ENCODE results near the gene USP34.
A peak's percentile ranks its signal among the peaks of the same experiment; 100 is the strongest.

USP34 gene

DNA sequence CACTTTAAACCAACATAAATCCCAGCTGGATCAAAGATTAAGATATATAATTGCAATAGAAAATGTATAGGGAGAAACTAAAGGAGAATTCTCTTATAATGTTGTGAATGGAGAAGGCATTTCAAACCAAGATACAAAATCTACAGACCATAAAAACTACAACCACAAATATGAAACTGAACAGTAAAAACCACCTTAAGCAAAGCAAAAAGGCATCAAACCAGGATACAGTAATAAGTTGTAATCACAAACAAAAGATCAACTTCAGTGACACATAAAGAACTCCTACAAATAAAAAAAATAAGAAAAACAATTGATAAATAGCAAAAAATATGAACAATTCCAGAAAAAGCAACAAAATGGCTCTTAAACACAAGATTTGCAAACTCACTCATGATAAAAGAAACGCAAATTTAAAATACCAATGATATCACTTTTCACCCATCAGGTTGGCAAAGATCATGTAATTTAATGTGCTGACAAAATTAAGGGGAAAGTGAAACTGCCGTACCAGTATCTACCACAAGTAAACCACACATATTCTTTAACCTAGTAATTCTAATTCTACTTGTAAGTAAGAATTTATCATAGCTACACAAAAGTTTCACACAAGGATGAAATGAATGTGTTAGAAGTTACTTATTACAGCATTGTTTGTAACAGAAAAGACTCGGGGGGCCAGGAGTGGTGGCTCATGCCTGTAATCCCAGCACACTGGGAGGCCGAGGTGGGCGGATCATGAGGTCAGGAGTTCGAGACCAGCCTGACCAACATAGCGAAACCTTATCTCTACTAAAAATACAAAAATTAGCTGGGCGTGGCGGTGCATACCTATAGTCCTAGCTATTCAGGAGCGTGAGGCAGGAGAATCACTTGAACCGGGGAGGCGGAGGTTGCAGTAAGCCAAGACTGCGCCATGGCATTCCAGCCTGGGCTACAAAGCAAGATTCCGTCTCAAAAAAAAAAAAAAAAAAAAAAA is 101.9 kb downstream of the USP34 start:
- peak; percentile 25 for DNase-seq (ENCODE audit: low read depth)

- no peak for DNase-seq (ENCODE audit: low read depth)
These were observed 103.7 kb downstream of the USP34 start for GRCh38 chr2:61367177-61367576.

DNA sequence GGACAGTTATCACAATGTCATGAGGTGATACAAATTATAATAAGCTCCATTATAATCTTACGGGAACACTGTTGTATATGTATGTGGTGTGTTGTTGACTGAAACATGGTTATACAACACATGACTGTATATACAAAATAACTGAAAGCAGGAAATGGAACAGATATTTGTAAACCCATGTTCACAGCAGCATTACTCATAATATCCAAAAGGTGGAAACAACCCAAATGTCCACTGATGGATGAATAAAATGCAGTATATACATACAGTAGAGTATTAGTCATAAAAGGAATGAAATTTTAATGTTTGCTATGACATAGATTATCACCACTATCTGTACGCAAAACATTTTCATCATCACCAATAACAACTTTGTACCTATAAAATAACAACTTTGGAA is 107.3 kb downstream of the USP34 start:
- peak; percentile 50 for DNase-seq (ENCODE audit: low read depth)

GRCh38 chr2:61362873-61363272 is 108.0 kb downstream of the USP34 start:
- DNase-seq (ENCODE audit: low read depth) = no peak

DNA sequence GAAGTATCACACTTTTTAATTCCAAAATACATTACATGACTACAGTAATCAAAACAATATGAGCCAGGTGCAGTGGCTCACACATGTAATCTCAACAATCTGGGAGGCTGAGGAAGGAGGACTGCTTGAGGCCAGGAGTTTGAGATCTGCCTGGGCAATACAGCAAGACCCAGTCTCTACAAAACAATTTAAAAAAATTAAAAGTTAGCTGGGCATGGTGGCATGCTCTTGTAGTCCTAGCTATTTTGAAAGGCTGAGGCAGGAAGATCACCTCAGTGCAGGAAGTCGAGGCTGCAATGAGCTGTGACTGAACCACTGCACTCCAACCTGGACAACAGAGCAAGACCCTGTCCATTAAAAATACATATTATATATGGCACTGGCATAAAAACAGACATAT is 109.8 kb downstream of the USP34 start:
- DNase-seq (ENCODE audit: low read depth) = no peak

DNA sequence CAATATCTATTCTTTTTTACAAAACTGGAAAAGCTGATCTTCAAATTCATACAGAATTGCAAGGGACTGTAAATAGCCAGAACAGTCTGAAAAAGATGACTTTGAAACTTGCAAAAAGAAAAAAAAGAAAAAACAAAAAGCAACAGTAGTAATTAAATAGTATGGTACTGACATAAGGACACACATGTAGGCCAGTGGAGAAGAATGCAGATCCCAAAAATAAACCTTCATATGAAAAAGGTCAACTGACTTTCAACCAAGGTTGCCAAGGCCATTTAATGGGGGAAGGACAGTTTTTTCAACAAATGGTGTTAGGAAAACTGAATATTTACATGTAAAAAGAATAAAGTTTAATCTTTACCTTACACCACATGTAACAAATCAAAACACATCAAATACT is 111.8 kb downstream of the USP34 start:
- no peak for DNase-seq (ENCODE audit: low read depth)

DNA sequence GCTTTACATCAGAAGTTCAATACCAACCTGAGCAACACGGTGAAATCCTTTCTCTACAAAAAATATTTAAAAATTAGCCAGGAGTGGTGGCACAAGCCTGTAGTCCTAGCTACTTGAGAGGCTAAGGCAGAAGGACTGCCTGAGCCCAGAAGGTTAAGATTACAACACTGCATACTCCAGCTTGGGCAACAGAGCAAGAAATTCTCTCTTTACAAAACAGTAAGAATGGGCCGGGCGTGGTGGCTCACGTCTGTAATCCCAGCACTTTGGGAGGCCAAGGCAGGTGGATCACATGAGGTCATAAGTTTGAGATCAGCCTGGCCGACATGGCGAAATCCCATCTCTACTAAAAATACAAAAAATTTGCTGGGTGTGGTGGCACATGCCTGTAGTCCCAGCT is 113.2 kb downstream of the USP34 start:
- DNase-seq (ENCODE audit: low read depth) = peak; percentile 73

GRCh38 chr2:61356958-61357350 is 113.9 kb downstream of the USP34 start:
- DNase-seq (ENCODE audit: low read depth) = peak; percentile 77

DNA sequence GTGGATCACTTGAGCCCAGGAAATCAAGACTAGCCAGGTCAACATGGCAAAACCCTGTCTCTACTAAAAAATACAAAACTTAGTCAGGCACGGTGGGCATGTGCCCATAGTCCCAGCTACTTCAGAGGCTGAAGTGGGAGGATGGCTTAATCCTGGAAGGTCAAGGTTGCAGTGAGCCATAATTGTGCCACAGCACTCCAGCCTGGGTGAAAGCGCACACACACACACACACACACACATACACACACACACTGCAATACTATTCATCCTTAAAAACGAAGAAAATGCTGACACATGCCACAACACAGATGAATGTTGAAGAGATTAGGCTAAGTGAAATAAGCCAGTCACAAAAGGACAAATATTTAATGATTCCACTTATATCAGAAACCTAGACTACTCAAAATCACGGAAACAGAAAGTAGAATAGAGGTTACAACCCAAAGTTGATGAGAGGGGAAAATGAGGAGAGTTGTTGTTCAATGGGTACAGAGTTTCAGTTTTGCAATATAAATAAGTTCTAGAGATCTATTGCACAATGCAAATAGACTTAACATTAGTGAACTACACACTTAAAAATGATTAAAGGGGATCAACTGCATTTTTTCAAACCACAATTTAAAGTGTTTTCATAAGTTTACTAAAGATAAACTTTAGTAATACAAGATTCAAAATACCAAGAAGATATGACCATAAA is 114.5 kb downstream of the USP34 start:
- peak; percentile 77 for DNase-seq (ENCODE audit: low read depth)

DNA sequence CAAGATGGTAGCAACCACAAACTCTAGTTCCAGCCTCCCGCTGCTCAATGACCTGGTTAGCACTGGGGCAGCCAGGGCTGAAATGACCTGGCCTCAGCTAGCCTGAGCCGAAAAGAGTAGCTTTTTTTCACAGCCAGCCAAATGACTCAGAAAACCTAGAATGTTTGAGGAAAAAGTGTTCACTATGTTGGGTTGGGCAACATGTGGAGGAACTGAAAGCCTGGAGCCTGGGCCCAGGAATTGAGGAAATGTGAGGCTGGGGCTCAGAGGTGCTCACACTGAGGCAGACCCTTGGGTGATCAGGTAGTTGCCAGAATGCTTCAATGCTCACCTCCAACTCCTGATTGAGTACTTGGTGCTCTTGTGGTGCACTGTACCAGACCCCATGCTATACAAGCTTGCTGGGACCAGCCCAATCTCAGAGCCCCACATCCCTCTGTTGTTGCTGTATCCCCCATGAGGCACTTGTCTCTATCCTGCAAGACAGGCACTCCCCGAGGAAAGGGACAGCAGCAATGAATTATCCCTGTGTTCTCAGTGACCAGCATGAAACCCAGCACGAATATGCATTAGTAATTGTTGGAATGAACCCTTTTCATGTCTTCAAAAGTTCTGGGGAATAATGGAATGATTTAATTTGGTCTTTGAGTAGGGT is 116.2 kb downstream of the USP34 start:
- DNase-seq (ENCODE audit: low read depth) = peak; percentile 78

DNA sequence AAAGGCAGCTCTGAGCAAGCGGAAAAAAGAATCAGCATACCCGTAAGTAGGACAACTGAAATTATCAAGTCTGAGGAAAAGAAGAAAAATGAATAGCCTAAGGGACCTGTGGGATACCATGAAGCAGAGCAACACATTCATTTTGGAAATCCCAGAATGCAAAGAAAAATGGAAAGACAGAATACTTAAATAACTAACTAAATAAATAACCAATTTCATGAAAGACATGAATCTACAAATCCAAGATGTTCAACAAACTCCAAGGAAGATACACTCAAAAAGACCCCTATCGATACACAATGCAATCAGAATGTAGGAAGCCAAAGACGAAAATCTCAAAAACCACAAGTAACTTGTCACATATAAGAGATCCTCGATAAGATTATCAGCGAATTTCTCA is 117.0 kb downstream of the USP34 start:
- no peak for DNase-seq (ENCODE audit: low read depth)

DNA sequence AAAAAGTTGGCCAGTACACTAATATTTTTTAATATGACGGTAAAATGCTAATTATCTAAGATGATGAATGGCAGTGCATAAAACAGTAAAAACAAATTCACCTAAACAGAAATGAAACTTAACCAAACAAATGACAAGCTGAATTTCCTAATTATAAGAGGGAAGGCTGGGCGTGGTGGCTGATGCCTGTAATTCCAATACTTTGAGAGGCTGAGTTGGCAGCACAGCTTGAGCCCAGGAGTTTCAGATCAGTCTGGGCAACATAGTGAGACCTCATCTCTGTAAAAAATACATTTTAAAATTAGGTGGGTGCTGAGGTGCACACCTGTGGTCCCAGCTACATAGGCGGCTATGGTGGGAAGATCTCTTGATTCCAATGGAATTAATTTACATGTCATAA is 120.1 kb downstream of the USP34 start:
- DNase-seq (ENCODE audit: low read depth) = no peak

- DNase-seq (ENCODE audit: low read depth) = no peak
These were observed 127.7 kb downstream of the USP34 start for GRCh38 chr2:61343141-61343540.

DNA sequence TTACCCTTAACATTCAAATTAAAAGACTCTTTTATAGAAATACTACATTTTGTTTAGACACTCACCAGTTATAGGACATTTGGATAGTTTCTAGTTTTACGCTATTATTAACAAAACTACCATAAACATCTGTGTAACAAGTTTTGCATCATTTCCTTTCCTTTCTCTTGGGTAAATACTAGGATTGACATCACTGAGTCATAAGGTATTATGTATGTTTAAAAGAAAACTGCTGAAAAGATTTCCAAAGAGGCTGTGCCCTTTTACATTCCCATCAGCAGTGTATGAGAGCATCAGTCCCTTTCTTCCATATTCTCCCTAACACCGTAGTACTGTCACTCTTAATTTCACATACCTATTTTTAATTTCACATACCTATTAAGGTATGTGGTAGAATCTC is 130.6 kb downstream of the USP34 start:
- DNase-seq (ENCODE audit: low read depth) = peak; percentile 87

DNA sequence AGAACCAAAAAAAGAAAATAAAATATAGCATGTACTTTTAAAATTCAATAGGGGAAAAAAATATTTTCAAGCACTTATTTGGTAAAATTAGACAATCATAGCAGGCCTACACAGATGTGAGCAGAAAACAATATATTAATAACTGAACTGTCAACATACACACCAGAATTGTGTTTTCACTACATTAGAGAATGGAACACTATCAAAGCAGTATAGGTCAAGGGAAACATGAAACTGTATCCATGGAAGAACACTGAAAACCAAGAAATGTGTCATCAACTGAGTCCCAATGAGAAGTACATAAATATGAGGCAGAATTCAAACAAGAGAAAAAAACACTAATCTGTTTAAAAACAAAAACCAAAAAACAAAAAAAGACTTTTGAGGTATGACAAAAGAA is 132.4 kb downstream of the USP34 start:
- peak; percentile 16 for DNase-seq (ENCODE audit: low read depth)

- DNase-seq (ENCODE audit: low read depth) = peak; percentile 41
These were observed 135.7 kb downstream of the USP34 start for GRCh38 chr2:61335187-61335586.

DNA sequence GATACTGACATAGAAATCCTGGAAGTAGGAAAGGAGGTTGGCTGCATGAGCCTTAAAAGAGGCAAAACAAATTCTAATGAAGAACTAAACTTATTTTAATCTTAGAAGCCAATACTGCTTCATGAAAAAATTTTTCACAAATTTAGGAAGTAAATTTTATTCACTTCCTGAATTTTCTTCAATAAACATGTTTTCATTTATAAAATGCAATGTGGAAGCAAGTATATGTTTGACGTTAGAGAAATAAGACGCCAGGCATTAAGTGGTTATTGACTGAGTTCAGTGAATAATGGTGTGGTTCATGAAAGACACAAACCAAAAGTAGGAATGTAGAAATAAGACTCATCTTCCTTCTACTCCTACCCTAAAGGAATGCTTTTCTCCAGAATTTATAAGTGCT is 136.4 kb downstream of the USP34 start:
- no peak for DNase-seq (ENCODE audit: low read depth)

- peak; percentile 7 for DNase-seq (ENCODE audit: low read depth)
These were observed 142.1 kb downstream of the USP34 start for GRCh38 chr2:61328707-61329251.

GRCh38 chr2:61327173-61327572 is 143.7 kb downstream of the USP34 start:
- no peak for DNase-seq (ENCODE audit: low read depth)

- DNase-seq (ENCODE audit: low read depth) = no peak
These were observed 144.5 kb downstream of the USP34 start for GRCh38 chr2:61326423-61326822.

DNA sequence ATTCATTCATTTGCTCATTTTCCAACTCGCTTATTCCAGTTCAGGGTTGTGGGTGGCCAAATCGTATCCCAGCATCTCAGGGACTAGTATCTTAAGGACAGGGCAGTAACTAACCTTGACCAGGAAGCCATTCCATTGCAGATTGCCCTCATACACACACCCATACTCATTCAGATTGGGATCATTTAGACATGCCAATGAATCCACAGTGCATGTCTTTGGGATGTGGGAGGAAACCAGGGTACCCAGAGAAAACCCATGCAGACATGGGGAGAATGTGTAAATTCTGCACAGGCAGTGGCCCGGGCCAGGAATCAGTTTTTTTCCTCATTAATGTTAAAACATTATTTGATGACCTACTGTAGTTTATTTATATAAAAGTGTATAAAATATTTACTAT is 150.7 kb downstream of the USP34 start:
- no peak for DNase-seq (ENCODE audit: low read depth)

DNA sequence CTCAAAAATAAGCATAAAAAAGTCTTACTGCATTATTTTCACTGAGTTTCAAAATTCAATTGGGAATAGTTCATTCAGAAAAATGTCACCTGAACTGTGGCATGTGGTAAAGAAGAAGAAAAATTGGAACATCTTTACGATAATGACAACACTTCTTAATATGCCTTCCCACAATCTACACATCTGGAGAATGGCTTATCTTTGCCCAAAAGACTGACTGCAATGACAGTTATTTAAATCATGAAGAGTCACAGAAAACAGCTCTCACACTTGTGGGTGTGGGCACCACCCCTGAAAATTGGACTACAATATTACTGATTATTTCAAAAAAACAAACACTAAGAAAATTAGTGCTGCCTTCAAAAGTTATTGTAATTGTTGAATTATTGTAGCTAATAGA is 152.3 kb downstream of the USP34 start:
- no peak for DNase-seq (ENCODE audit: low read depth)

- no peak for DNase-seq (ENCODE audit: low read depth)
These were observed 174.9 kb downstream of the USP34 start for GRCh38 chr2:61295981-61296380.

All from iris pigment epithelial cell (primary cell).